Gastrocnemius medialis (tissue), 4 donors: ENCODE measurements around the gene FAS. TPM values are rescaled to one million over a fixed set of nuclear protein-coding genes. Genes with fewer than 3 reads are reported as not detected.
A peak's percentile ranks its signal among the peaks of the same experiment; 100 is the strongest.

Experiments used
- ATAC-seq, 2 donors: fragments of 150-250 bp; one replicate each; pipeline ENCODE4 v1.9.1; 2016
- DNase-seq, 2 donors: peaks; one replicate each; pipeline ENCODE4 v3.0.0-alpha.2; 2019
- H3K27ac ChIP-seq, 4 donors: fragments of 200-600 bp; sonication (generic); 1 replicate in 1 of 4; 2 replicates in 3 of 4; pipeline ENCODE4 v1.5.1; 2016 to 2018; ENCODE audit warnings: mild to moderate bottlenecking in 2 of 4, moderate library complexity in 1 of 4
- H3K27me3 ChIP-seq, 3 donors: fragments of 200-600 bp; sonication (generic) in 2 of 3; 1 replicate in 1 of 3; 2 replicates in 2 of 3; pipeline versions ENCODE4 v1.5.1 to v1.6.0; 2016 to 2019; ENCODE audit warnings: mild to moderate bottlenecking in 1 of 3, moderate library complexity in 1 of 3
- H3K36me3 ChIP-seq, 2 donors: fragments of 200-600 bp; sonication (generic) in 1 of 2; one replicate each; pipeline ENCODE4 v1.5.1; 2017 to 2018
- H3K4me1 ChIP-seq, 2 donors: fragments of 200-600 bp; sonication (generic) in 1 of 2; one replicate each; pipeline ENCODE4 v1.5.1; 2016 to 2017; ENCODE audit warnings: mild to moderate bottlenecking in 2 of 2
- H3K4me3 ChIP-seq, 4 donors: fragments of 200-600 bp; sonication (generic) in 3 of 4; 1 replicate in 1 of 4; 2 replicates in 3 of 4; pipeline ENCODE4 v1.5.1; 2016 to 2019; ENCODE audit warnings: mild to moderate bottlenecking in 2 of 4
- H3K9me3 ChIP-seq, 3 donors: fragments of 200-600 bp; sonication (generic) in 2 of 3; 1 replicate in 1 of 3; 2 replicates in 2 of 3; pipeline ENCODE4 v1.5.1; 2016 to 2019
- POLR2A ChIP-seq, 2 donors: fragments of 450-650 bp; IDR thresholded peaks; one replicate each; pipeline ENCODE4 v1.6.1; 2017; ENCODE audit warnings: antibody characterized with exemption in 2 of 2, mild to moderate bottlenecking in 2 of 2, moderate library complexity in 2 of 2
- in situ Hi-C, 4 donors: fragments of 200-750 bp; cut with MboI; loops; one replicate each; pipeline versions ENCODE4 v1.15.0 to v1.8.0; 2017; ENCODE audit warnings: low sequenced_read_pairs in 4 of 4
- intact Hi-C: fragments of 100-400 bp; cut with DNase I; formaldehyde crosslinking; loops from one replicate; pipeline ENCODE4 v1.15.1; 2023; ENCODE audit warnings: low total_unique reads
- total RNA-seq, 4 donors: library from RNA; depleted of rRNA; stranded (reverse); fragments of >200 nt; gene quantifications; one replicate each; pipeline versions ENCODE4 v1.1.0 to v1.2.3, GENCODE V29; 2016
- TF ChIP-seq, protein P1 (sequence below), 5 experiments: fragments of 450-650 bp in 3 of 5; fragments of 200-600 bp in 2 of 5; sonication (generic) in 2 of 5; IDR thresholded peaks in 4 of 5; conservative IDR thresholded peaks in 1 of 5; 1 replicate in 4 of 5; 2 replicates in 1 of 5; pipeline ENCODE4 v1.5.1; 2016 to 2019; ENCODE audit warnings: antibody characterized with exemption in 5 of 5, mild to moderate bottlenecking in 3 of 5, moderate library complexity in 3 of 5

Gene FAS
- total RNA-seq, 4 donors from 2014 or later = 2.7 to 5.9 (median 4.9) TPM

DNA sequence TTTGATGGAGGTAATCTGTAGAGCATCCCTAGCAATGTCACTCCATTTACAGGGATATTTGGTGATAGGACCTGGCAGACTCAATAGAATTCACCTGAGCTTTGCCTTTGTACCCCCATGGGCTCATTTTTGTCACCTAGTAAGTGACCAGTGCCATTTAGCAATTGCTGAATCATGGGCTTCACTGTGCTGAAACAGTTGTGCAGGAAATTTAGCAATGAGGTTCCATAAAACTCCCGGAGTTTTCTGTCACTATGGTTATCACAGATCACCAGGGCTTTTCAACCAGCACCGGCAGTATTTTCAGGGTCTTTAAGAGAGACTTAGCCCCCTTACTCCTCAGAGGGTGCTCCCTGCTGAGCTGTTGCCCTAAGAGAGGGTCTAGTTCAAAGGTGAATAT is 40.2 kb downstream of the FAS start:
- no peak for DNase-seq
- Histone ChIP-seq H3K27ac (no peak overlapping the region), H3K36me3 (no peaks in the 10 kb centered on the region), H3K4me3 (no peak overlapping the region), H3K9me3 (no peaks in the 10 kb centered on the region), H3K27me3 (no peaks in the 10 kb centered on the region), H3K4me1 (peaks cover 0 to 6% of the 10 kb centered on the region in 2 donors)
- in situ Hi-C loops = loop anchor here in 3 of 4 donors (5.0 to 25.0 kb wide), 2 partner anchors 182 to 532 kb away; no protein-coding TSS in a partner anchor
- TF ChIP-seq POLR2A (IDR thresholded peaks at IDR 0.05) = no peak
- TF ChIP-seq, protein P1, sequence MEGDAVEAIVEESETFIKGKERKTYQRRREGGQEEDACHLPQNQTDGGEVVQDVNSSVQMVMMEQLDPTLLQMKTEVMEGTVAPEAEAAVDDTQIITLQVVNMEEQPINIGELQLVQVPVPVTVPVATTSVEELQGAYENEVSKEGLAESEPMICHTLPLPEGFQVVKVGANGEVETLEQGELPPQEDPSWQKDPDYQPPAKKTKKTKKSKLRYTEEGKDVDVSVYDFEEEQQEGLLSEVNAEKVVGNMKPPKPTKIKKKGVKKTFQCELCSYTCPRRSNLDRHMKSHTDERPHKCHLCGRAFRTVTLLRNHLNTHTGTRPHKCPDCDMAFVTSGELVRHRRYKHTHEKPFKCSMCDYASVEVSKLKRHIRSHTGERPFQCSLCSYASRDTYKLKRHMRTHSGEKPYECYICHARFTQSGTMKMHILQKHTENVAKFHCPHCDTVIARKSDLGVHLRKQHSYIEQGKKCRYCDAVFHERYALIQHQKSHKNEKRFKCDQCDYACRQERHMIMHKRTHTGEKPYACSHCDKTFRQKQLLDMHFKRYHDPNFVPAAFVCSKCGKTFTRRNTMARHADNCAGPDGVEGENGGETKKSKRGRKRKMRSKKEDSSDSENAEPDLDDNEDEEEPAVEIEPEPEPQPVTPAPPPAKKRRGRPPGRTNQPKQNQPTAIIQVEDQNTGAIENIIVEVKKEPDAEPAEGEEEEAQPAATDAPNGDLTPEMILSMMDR (IDR thresholded peaks at IDR 0.05 in 4 of 5, conservative IDR thresholded peaks at IDR 0.05 in 1 of 5) = no peak
- no peak for ATAC-seq
- intact Hi-C loops = loop anchor here (1.0 kb wide), 1 partner anchor 187 kb away; no protein-coding TSS in a partner anchor

DNA sequence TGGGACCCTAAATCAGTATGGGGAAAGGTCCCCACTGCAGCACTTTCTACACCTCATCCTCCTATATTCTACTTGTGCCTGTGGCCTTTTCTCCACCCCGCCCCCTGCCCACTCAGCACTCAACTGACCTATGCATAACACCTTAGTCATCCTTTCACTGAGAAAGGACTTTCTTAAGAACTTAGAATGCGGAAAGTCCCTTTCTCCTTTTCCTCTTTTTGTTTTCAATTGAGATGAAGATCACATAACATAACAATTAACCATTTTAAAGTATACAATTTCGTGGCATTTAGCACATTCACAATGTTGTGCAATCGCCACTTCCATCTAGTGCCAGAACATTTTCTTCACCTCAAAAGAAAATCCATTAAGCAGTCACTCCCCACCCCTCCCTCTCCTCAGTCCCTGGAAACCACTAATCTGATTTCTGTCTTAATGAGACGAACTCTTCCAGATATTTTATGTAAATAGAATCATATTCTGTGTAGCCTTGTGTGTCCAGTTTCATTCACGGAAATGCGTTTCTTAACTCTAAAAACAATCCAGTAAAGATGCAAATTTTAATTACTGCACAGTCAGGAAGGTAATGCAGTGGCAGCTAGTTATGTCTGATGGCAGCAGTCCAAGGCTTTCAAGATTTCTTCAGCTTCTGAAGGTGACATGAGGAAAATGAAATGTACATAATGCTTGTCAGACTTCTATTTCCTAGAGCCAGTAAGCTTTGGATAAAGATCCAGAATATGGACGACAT is 41.7 kb downstream of the FAS start:
- Histone ChIP-seq H3K27me3 (no peaks in the 10 kb centered on the region), H3K9me3 (no peaks in the 10 kb centered on the region), H3K4me1 (peaks cover 0 to 6% of the 10 kb centered on the region in 2 donors), H3K36me3 (no peaks in the 10 kb centered on the region), H3K27ac (no peak overlapping the region), H3K4me3 (no peak overlapping the region)
- DNase-seq (no peak), ATAC-seq (peak in 1 of 2 donors; percentile 25)
- intact Hi-C loops (no loop called here), in situ Hi-C loops (loop anchor here in 3 of 4 donors (5.0 to 25.0 kb wide), 2 partner anchors 180 to 530 kb away; no protein-coding TSS in a partner anchor)
- TF ChIP-seq POLR2A (IDR thresholded peaks at IDR 0.05) = no peak
- TF ChIP-seq, protein P1 (IDR thresholded peaks at IDR 0.05 in 4 of 5, conservative IDR thresholded peaks at IDR 0.05 in 1 of 5) = no peak

DNA sequence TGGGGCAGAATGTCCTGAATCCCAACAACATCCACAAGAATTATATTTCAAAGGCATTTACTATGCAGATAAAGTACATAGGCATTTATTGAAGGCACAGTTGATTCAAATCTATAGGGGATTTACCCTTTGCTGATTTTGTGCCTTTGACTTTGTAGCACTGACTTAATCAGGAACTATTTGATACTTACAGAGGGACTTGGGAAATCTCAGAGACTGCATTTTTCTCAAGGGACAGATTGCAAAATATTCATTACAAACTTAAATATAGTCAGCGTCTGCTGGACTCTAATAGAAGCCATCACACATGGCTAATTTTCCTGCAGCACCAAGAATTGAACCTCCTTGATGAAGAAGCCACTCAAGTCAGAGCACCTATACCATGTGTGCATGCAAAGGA is 44.9 kb downstream of the FAS start:
- no peak for ATAC-seq
- H3K27me3 ChIP-seq = no peaks in the 10 kb centered on the region
- H3K9me3 ChIP-seq = no peaks in the 10 kb centered on the region
- TF ChIP-seq POLR2A (IDR thresholded peaks at IDR 0.05) = no peak
- TF ChIP-seq, protein P1 (IDR thresholded peaks at IDR 0.05 in 4 of 5, conservative IDR thresholded peaks at IDR 0.05 in 1 of 5) = no peak
- in situ Hi-C loops = loop anchor here in 1 of 4 donors (25.0 kb wide), 1 partner anchor 527 kb away; no protein-coding TSS in a partner anchor
- no peak for DNase-seq
- intact Hi-C loops = no loop called here
- no peaks in the 10 kb centered on the region for H3K36me3 ChIP-seq
- no peak overlapping the region for H3K4me3 ChIP-seq
- peaks cover 0 to 6% of the 10 kb centered on the region in 2 donors for H3K4me1 ChIP-seq
- no peak overlapping the region for H3K27ac ChIP-seq

DNA sequence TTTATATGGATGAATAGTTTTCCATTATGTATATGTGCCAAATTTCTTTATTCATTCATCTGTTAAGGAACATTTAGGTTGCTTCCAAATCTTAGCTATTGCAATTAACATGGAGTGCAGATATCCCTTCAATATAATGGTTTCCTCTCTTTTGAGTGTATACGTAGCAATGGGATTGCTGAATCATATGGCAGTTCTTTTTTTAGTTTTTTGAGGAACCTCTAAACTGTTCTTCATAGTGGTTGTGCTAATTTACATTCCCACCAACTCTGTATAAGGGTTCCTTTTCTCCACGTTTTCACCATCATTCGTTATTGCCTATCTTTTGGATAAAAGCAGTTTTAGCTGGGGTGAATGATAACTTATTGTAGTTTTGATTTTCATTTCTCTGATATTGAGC is 46.5 kb downstream of the FAS start:
- no peak for ATAC-seq
- Histone ChIP-seq H3K36me3 (no peaks in the 10 kb centered on the region), H3K4me1 (peaks cover 0 to 6% of the 10 kb centered on the region in 2 donors), H3K27ac (no peak overlapping the region), H3K9me3 (no peaks in the 10 kb centered on the region), H3K27me3 (no peaks in the 10 kb centered on the region), H3K4me3 (no peak overlapping the region)
- in situ Hi-C loops (loop anchor here in 1 of 4 donors (25.0 kb wide), 1 partner anchor 525 kb away; no protein-coding TSS in a partner anchor), intact Hi-C loops (no loop called here)
- TF ChIP-seq POLR2A (IDR thresholded peaks at IDR 0.05) = no peak
- TF ChIP-seq, protein P1 (IDR thresholded peaks at IDR 0.05 in 4 of 5, conservative IDR thresholded peaks at IDR 0.05 in 1 of 5) = no peak
- DNase-seq = no peak
